Measurements from ENCODE around the gene RNU2-1.

Gene RNU2-1

DNA sequence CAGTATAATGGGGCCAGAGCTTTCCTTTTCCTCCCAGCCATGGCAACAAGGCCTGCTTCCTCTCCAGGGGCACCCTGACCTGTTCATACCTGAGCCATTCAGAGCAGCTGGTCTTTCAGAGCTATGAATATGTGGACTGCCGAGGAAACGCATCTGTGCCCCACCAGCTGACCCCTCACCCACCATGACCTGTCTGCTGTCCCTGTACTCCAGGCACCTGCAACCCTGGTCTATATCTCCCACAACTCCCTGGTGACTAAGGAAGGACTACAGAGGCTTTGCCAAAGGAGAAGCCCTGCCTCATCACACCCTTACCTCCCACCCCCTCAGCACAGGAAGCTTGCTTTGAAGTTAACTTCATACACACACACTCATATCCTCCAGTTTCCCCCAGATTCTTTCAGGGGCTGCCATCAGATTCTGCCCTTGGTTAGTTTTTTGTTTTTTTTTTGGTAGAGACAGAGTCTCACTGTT lies 16.1 kb downstream of the RNU2-1 start:
- Histone ChIP-seq H3K36me3 (replicated peaks) (peaks cover 26% of the 10 kb centered on the region), H3K4me3 (ENCODE audit: low read depth, low read length) (no peak overlapping the region), H3K27ac (no peak overlapping the region), H3K27me3 (replicated peaks) (no peaks in the 10 kb centered on the region)
- TF ChIP-seq, protein P1, sequence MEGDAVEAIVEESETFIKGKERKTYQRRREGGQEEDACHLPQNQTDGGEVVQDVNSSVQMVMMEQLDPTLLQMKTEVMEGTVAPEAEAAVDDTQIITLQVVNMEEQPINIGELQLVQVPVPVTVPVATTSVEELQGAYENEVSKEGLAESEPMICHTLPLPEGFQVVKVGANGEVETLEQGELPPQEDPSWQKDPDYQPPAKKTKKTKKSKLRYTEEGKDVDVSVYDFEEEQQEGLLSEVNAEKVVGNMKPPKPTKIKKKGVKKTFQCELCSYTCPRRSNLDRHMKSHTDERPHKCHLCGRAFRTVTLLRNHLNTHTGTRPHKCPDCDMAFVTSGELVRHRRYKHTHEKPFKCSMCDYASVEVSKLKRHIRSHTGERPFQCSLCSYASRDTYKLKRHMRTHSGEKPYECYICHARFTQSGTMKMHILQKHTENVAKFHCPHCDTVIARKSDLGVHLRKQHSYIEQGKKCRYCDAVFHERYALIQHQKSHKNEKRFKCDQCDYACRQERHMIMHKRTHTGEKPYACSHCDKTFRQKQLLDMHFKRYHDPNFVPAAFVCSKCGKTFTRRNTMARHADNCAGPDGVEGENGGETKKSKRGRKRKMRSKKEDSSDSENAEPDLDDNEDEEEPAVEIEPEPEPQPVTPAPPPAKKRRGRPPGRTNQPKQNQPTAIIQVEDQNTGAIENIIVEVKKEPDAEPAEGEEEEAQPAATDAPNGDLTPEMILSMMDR (IDR thresholded peaks at IDR 0.05; ENCODE audit: low read depth, low read length, missing control alignments), result no peak
- DNase-seq, result no peak
- in situ Hi-C loops (cut with HindIII; ENCODE audit: low pct_ligation_motif_present, low sequenced_read_pairs), result no loop called here

DNA sequence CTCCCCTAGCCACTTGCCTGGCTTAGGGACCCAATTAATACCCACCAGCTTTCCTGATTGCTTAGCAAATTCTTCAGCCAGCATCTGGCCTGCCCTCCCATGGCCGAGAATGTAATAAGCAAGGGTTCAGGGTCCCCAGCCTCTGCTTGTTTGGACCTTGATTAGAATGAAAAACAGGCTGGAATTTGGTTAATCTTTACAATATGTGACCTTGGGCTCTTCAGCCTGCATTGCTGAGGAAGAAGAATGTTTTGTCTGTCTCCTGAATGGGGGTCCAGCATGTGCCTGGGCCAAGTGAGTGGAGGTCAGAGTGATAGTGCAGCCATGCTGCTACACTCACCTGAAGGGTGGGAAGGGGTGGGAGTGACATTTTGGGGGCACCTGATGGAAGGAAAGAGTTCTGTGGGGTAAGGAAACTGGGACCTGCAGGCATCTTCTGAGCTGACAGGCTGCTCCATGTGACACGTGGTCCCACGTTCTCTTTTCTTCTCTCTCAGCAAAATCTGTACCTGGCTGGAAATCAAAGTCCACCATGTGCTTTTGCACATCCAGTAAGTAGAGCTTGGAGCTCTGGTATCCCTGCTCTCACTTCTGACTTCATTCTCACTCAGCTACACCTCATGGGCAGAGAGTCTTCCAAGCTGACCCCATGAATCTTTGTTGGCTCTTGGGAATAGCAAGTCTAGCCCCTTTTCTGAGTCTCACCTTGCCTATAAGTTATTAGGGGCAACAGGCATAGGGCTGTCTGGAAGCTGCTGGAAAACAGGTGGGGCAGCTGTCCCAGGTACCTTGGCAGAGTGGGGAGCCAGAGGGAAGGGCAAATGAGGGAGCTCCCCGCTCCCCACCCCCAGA lies 16.8 kb downstream of the RNU2-1 start:
- Histone ChIP-seq H3K36me3 (replicated peaks) (peaks cover 26% of the 10 kb centered on the region), H3K27ac (no peak overlapping the region), H3K4me3 (ENCODE audit: low read depth, low read length) (no peak overlapping the region), H3K27me3 (replicated peaks) (no peaks in the 10 kb centered on the region)
- in situ Hi-C loops (cut with HindIII; ENCODE audit: low pct_ligation_motif_present, low sequenced_read_pairs), result no loop called here
- TF ChIP-seq, protein P1 (IDR thresholded peaks at IDR 0.05; ENCODE audit: low read depth, low read length, missing control alignments), result no peak
- DNase-seq, result no peak

DNA sequence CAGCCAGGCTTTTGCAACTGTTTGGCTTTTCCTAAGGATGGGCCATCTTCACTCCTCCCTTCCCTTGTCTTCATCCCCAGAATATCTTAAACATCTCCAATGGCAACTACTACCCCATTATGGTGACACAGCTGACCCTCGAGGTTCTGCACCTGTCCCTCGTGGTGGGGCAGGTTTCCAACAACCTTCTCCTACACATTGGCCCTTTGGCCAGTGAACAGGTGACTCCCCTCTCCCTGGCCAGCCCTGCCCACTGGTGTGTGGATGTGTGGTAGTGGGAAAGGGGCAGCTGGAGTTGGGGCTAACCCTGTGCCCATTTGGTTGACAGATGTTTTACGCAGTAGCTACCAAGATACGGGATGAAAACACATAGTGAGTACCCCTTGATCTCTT lies 17.4 kb downstream of the RNU2-1 start:
- H3K36me3 ChIP-seq (replicated peaks), result peaks cover 26% of the 10 kb centered on the region
- no peak overlapping the region for H3K4me3 ChIP-seq (ENCODE audit: low read depth, low read length)
- no peak for DNase-seq
- in situ Hi-C loops (cut with HindIII; ENCODE audit: low pct_ligation_motif_present, low sequenced_read_pairs), result no loop called here
- no peaks in the 10 kb centered on the region for H3K27me3 ChIP-seq (replicated peaks)
- no peak overlapping the region for H3K27ac ChIP-seq
- TF ChIP-seq, protein P1 (IDR thresholded peaks at IDR 0.05; ENCODE audit: low read depth, low read length, missing control alignments), result no peak

DNA sequence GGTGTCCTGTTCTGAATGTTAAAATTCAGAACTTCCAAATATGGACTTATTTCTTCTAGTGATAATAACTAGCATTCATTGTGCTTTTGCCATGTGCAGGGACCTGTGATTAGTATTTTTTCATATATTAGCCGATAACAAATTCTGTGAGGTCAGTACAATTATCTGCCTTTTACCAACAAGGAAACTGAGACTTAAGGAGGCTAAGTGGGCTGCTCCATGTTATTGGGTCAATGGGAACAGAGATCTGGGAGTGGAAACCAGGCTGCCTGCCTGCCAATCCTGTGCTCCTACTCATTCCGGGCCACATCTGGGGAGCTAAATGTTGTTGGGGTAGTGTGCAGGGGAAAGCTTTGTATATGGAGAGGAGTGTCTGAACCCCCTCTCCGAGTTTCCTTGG lies 18.4 kb downstream of the RNU2-1 start:
- Histone ChIP-seq H3K4me3 (ENCODE audit: low read depth, low read length) (no peak overlapping the region), H3K36me3 (replicated peaks) (peaks cover 26% of the 10 kb centered on the region), H3K27me3 (replicated peaks) (no peaks in the 10 kb centered on the region), H3K27ac (no peak overlapping the region)
- TF ChIP-seq, protein P1 (IDR thresholded peaks at IDR 0.05; ENCODE audit: low read depth, low read length, missing control alignments), result no peak
- in situ Hi-C loops (cut with HindIII; ENCODE audit: low pct_ligation_motif_present, low sequenced_read_pairs), result no loop called here
- DNase-seq, result no peak

DNA sequence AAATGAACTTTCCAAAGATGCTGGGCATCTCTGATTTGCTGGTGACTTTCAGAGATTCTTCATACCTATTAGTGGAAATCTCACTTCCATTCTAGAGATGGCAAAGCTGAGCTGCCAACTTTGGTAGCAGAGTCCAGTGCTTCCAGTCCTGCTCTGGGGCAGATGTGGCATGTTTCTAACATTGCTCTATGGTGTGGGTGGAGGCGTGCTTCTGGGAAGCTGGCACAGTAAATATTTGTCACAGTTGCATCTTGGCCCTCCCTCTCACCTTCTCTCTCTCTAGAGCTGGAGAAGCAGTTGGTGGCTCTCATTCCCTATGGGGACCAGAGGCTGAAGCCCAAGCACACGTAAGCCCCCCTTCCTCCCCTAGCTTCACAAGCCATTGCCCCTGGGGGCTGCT lies 20.2 kb downstream of the RNU2-1 start:
- no peak overlapping the region for H3K4me3 ChIP-seq (ENCODE audit: low read depth, low read length)
- DNase-seq, result no peak
- H3K27me3 ChIP-seq (replicated peaks), result no peaks in the 10 kb centered on the region
- TF ChIP-seq, protein P1 (IDR thresholded peaks at IDR 0.05; ENCODE audit: low read depth, low read length, missing control alignments), result no peak
- no peak overlapping the region for H3K27ac ChIP-seq
- H3K36me3 ChIP-seq (replicated peaks), result peaks cover 33% of the 10 kb centered on the region
- in situ Hi-C loops (cut with HindIII; ENCODE audit: low pct_ligation_motif_present, low sequenced_read_pairs), result no loop called here
